H9 (cell line): ENCODE results near the gene SLC16A7. TPM values are rescaled to one million over a fixed set of nuclear protein-coding genes. Genes with fewer than 3 reads are reported as not detected.

Experiments
- DNase-seq: peaks from one replicate; pipeline ENCODE4 v3.0.0-alpha.2; 2017
- H2AFZ ChIP-seq: one replicate; pipeline ENCODE4 v1.6.1; 2013; ENCODE audit warnings: mild to moderate bottlenecking, low read length, control low read depth, moderate library complexity
- H2AK5ac ChIP-seq: 2 replicates; pipeline ENCODE4 v1.6.1; 2013; ENCODE audit warnings: low read length, control low read depth, mixed read lengths; ENCODE audit not compliant: insufficient read length
- H2BK120ac ChIP-seq: one replicate; pipeline ENCODE4 v1.6.1; 2013; ENCODE audit warnings: low read depth, mild to moderate bottlenecking, low read length, control low read depth, inconsistent platforms; ENCODE audit not compliant: poor library complexity, severe bottlenecking
- H2BK12ac ChIP-seq: 2 replicates; pipeline ENCODE4 v1.6.1; 2013; ENCODE audit warnings: low read length, control low read depth, mixed read lengths, low read depth; ENCODE audit not compliant: insufficient read length
- H2BK15ac ChIP-seq: 2 replicates; pipeline ENCODE4 v1.6.1; 2013; ENCODE audit warnings: low read depth, low read length, control low read depth
- H2BK20ac ChIP-seq: one replicate; pipeline ENCODE4 v1.6.1; 2013; ENCODE audit warnings: low read depth, mild to moderate bottlenecking, low read length, control low read depth, inconsistent platforms; ENCODE audit not compliant: poor library complexity, severe bottlenecking
- H2BK5ac ChIP-seq: 2 replicates; pipeline ENCODE4 v1.6.1; 2013; ENCODE audit warnings: low read length, control low read depth, mixed read lengths; ENCODE audit not compliant: insufficient read length
- H3K14ac ChIP-seq: 2 replicates; pipeline ENCODE4 v1.6.1; 2013; ENCODE audit warnings: low read length, control low read depth; ENCODE audit not compliant: insufficient read depth
- H3K18ac ChIP-seq: 2 replicates; pipeline ENCODE4 v1.6.1; 2013; ENCODE audit warnings: low read depth, mild to moderate bottlenecking, mixed read lengths, low read length, control low read depth; ENCODE audit not compliant: insufficient read length
- H3K23ac ChIP-seq: 2 replicates; pipeline ENCODE4 v1.6.1; 2013; ENCODE audit warnings: low read length, control low read depth, mixed read lengths, low read depth; ENCODE audit not compliant: insufficient read length
- H3K23me2 ChIP-seq: 2 replicates; pipeline ENCODE4 v1.6.1; 2013; ENCODE audit warnings: low read depth, mild to moderate bottlenecking, mixed read lengths, low read length, control low read depth; ENCODE audit not compliant: insufficient read length, poor library complexity, severe bottlenecking
- H3K27ac ChIP-seq: 2 replicates; pipeline ENCODE4 v1.5.1; 2013; ENCODE audit warnings: low read length, control low read depth, mixed read lengths, low read depth; ENCODE audit not compliant: insufficient read length
- H3K27me3 ChIP-seq: 2 replicates; pipeline ENCODE4 v1.6.1; 2013; ENCODE audit warnings: low read length, control low read depth, inconsistent platforms; ENCODE audit not compliant: insufficient read depth
- H3K4ac ChIP-seq: 2 replicates; pipeline ENCODE4 v1.6.1; 2013; ENCODE audit warnings: low read depth, mild to moderate bottlenecking, control low read depth, inconsistent platforms, low read length, moderate library complexity
- H3K4me1 ChIP-seq: 2 replicates; pipeline ENCODE4 v1.6.1; 2013; ENCODE audit warnings: low read length, control low read depth, inconsistent platforms; ENCODE audit not compliant: insufficient read depth
- H3K4me2 ChIP-seq: 2 replicates; pipeline ENCODE4 v1.6.1; 2013; ENCODE audit warnings: low read length, control low read depth, mixed read lengths; ENCODE audit not compliant: insufficient read length, insufficient read depth
- H3K56ac ChIP-seq: 2 replicates; pipeline ENCODE4 v1.6.1; 2013; ENCODE audit warnings: low read depth, mild to moderate bottlenecking, mixed read lengths, low read length, control low read depth; ENCODE audit not compliant: insufficient read length
- H3K79me1 ChIP-seq: 2 replicates; pipeline ENCODE4 v1.6.1; 2013; ENCODE audit warnings: low read depth, mild to moderate bottlenecking, moderate library complexity, low read length, control low read depth, inconsistent platforms; ENCODE audit not compliant: insufficient read depth, poor library complexity, severe bottlenecking
- H3K79me2 ChIP-seq: 2 replicates; pipeline ENCODE4 v1.6.1; 2013; ENCODE audit warnings: low read length, control low read depth, inconsistent platforms; ENCODE audit not compliant: insufficient read depth
- H3K9ac ChIP-seq: 2 replicates; pipeline ENCODE4 v1.6.1; 2013; ENCODE audit warnings: low read length, control low read depth, mixed read lengths; ENCODE audit not compliant: insufficient read length; ENCODE audit errors: extremely low read depth
- H3K9me3 ChIP-seq: one replicate; pipeline ENCODE4 v1.6.1; 2013; ENCODE audit warnings: low read depth, low read length, inconsistent platforms; ENCODE audit not compliant: control insufficient read depth
- H3T11ph ChIP-seq: one replicate; pipeline ENCODE4 v1.6.1; 2013; ENCODE audit warnings: mild to moderate bottlenecking, low read length, control low read depth, inconsistent platforms
- H4K20me1 ChIP-seq: one replicate; pipeline ENCODE4 v1.6.1; 2013; ENCODE audit not compliant: control insufficient read depth, insufficient read length, insufficient read depth
- H4K5ac ChIP-seq: 2 replicates; pipeline ENCODE4 v1.6.1; 2013; ENCODE audit warnings: low read depth, mild to moderate bottlenecking, mixed read lengths, low read length, control low read depth; ENCODE audit not compliant: insufficient read length
- H4K8ac ChIP-seq: replicated peaks from 2 replicates; pipeline ENCODE4 v1.6.1; 2013; ENCODE audit warnings: low read length, control low read depth, mixed read lengths, low read depth; ENCODE audit not compliant: insufficient read length
- H4K91ac ChIP-seq: 2 replicates; pipeline ENCODE4 v1.6.1; 2013; ENCODE audit warnings: low read depth, mild to moderate bottlenecking, moderate library complexity, mixed read lengths, low read length, control low read depth; ENCODE audit not compliant: insufficient read length
- H3K27ac Mint-ChIP-seq, 3 experiments: 2 replicates in 2 of 3; 3 replicates in 1 of 3; pipeline ENCODE4 v1.8.0; 2020 to 2021; ENCODE audit warnings: mixed read lengths in 3 of 3, mild to moderate bottlenecking in 1 of 3, moderate library complexity in 1 of 3
- H3K27me3 Mint-ChIP-seq: 2 replicates; pipeline ENCODE4 v1.8.0; 2021; ENCODE audit warnings: low read depth, mild to moderate bottlenecking, moderate library complexity, mixed read lengths
- H3K36me3 Mint-ChIP-seq, 3 experiments: 2 replicates in 2 of 3; 3 replicates in 1 of 3; pipeline ENCODE4 v1.8.0; 2020 to 2021; ENCODE audit warnings: low read depth in 3 of 3, mixed read lengths in 3 of 3; ENCODE audit not compliant: insufficient read depth in 1 of 3
- H3K4me1 Mint-ChIP-seq, 2 experiments: 2 replicates each; pipeline ENCODE4 v1.8.0; 2020; ENCODE audit warnings: mixed read lengths in 2 of 2
- H3K4me3 Mint-ChIP-seq, 2 experiments: 2 replicates in 1 of 2; 3 replicates in 1 of 2; pipeline ENCODE4 v1.8.0; 2020 to 2021; ENCODE audit warnings: mild to moderate bottlenecking in 2 of 2, mixed read lengths in 2 of 2, moderate library complexity in 1 of 2
- H3K9me3 Mint-ChIP-seq, 2 experiments: 2 replicates in 1 of 2; 3 replicates in 1 of 2; pipeline ENCODE4 v1.8.0; 2020; ENCODE audit warnings: mild to moderate bottlenecking in 2 of 2, mixed read lengths in 2 of 2, moderate library complexity in 1 of 2
- CTCF ChIP-seq: fragments of 200-600 bp; sonication (generic); conservative IDR thresholded peaks from 3 replicates; pipeline ENCODE4 v1.8.0; 2021; ENCODE audit warnings: antibody characterized with exemption, mild to moderate bottlenecking
- WGBS: extraction: QIAGEN DNeasy Blood & Tissue Kit; methylation state at CpG from one replicate; pipeline ENCODE4 v1.1.7; 2013; ENCODE audit warnings: missing lambda C conversion rate, low lambda C conversion rate, mixed read lengths; ENCODE audit not compliant: insufficient read length; ENCODE audit errors: extremely low coverage; 5-methylcytosine and 5-hydroxymethylcytosine counted together
- total RNA-seq: library from RNA; stranded (reverse); gene quantifications from 2 replicates; pipeline ENCODE4 v1.2.1, GENCODE V29; 2021

The SLC16A7 gene
- total RNA-seq, 1 experiment from 2014 or later = 2.2 TPM

GRCh38 chr12:59578254-59578653, 17.6 kb upstream of the SLC16A7 start:
- Histone ChIP-seq H3K23me2 (no peaks in the 10 kb centered on the region), H2AFZ (no peak overlapping the region), H3T11ph (no peak overlapping the region), H3K27me3 (no peaks in the 10 kb centered on the region), H3K14ac (no peak overlapping the region), H4K5ac (no peak overlapping the region), H3K79me1 (no peaks in the 10 kb centered on the region), H4K91ac (no peak overlapping the region), H3K23ac (no peak overlapping the region), H2BK12ac (no peak overlapping the region), H4K20me1 (no peaks in the 10 kb centered on the region), H3K79me2 (no peaks in the 10 kb centered on the region), H3K27ac (no peak overlapping the region), H3K56ac (no peak overlapping the region), H2BK120ac (no peak overlapping the region), H2BK15ac (no peak overlapping the region), H3K4me2 (no peak overlapping the region), H2BK20ac (no peak overlapping the region), H2BK5ac (no peak overlapping the region), H3K4ac (no peak overlapping the region), H2AK5ac (no peak overlapping the region), H3K9me3 (no peaks in the 10 kb centered on the region), H3K18ac (no peak overlapping the region), H3K4me1 (no peaks in the 10 kb centered on the region), H4K8ac (no peak overlapping the region), H3K9ac (no peak overlapping the region)
- no peak for TF ChIP-seq CTCF
- DNase-seq = no peak
- Mint-ChIP-seq H3K36me3 (no peaks in the 10 kb centered on the region), H3K27ac (no peak overlapping the region), H3K9me3 (no peaks in the 10 kb centered on the region), H3K4me1 (no peaks in the 10 kb centered on the region), H3K27me3 (no peaks in the 10 kb centered on the region), H3K4me3 (no peak overlapping the region)
- WGBS = no CpG with 5 or more reads among the region's 1 CpG
